Thyroid gland (tissue), 4 donors: Measurements from ENCODE around the gene PARD3B. TPM values are rescaled to one million over a fixed set of nuclear protein-coding genes. Genes with fewer than 3 reads are reported as not detected.
A peak's percentile ranks its signal among the peaks of the same experiment; 100 is the strongest.

Experiments used
- DNase-seq, 2 donors: peaks; one replicate each; pipeline ENCODE4 v3.0.0-alpha.2; 2019
- H3K27ac ChIP-seq, 3 donors: fragments of 200-600 bp; sonication (generic); 1 replicate in 2 of 3; 2 replicates in 1 of 3; pipeline ENCODE4 v1.5.1; 2016 to 2019; ENCODE audit warnings: mild to moderate bottlenecking in 1 of 3, moderate library complexity in 1 of 3
- H3K27me3 ChIP-seq: fragments of 200-600 bp; sonication (generic); one replicate; pipeline ENCODE4 v1.5.1; 2019
- H3K36me3 ChIP-seq, 2 donors: fragments of 200-600 bp; sonication (generic); one replicate each; pipeline ENCODE4 v1.5.1; 2016 to 2019
- H3K4me1 ChIP-seq, 2 donors: fragments of 200-600 bp; sonication (generic); one replicate each; pipeline ENCODE4 v1.5.1; 2017 to 2019
- H3K4me3 ChIP-seq, 3 donors: fragments of 200-600 bp; sonication (generic); replicated peaks in 1 of 3; 1 replicate in 2 of 3; 2 replicates in 1 of 3; pipeline ENCODE4 v1.5.1; 2016; ENCODE audit warnings: mild to moderate bottlenecking in 1 of 3
- H3K9me3 ChIP-seq: fragments of 200-600 bp; sonication (generic); one replicate; pipeline ENCODE4 v1.5.1; 2017
- POLR2A ChIP-seq, 2 donors: fragments of 450-650 bp; IDR thresholded peaks; one replicate each; pipeline ENCODE4 v1.6.1; 2017; ENCODE audit warnings: antibody characterized with exemption in 2 of 2, mild to moderate bottlenecking in 2 of 2, moderate library complexity in 1 of 2
- WGBS, 2 donors: methylation state at CpG; one replicate each; pipeline ENCODE4 v1.1.5; 2017; 5-methylcytosine and 5-hydroxymethylcytosine counted together
- intact Hi-C: fragments of 100-400 bp; cut with DNase I; formaldehyde crosslinking; loops from one replicate; pipeline ENCODE4 v1.15.1; 2023
- total RNA-seq, 4 donors: library from RNA; depleted of rRNA; stranded (reverse); fragments of >200 nt; gene quantifications; one replicate each; pipeline ENCODE4 v1.2.3, GENCODE V29; 2016
- TF ChIP-seq, protein P1 (sequence below), 6 experiments: fragments of 200-600 bp in 3 of 6; fragments of 450-650 bp in 3 of 6; sonication (generic) in 3 of 6; IDR thresholded peaks; one replicate each; pipeline ENCODE4 v1.5.1; 2016 to 2019; ENCODE audit warnings: antibody characterized with exemption in 6 of 6, mild to moderate bottlenecking in 2 of 6, inconsistent platforms in 1 of 6, moderate library complexity in 1 of 6

PARD3B gene
- total RNA-seq, 4 donors from 2014 or later: 27.0 to 43.4 (median 34.6) TPM

DNA sequence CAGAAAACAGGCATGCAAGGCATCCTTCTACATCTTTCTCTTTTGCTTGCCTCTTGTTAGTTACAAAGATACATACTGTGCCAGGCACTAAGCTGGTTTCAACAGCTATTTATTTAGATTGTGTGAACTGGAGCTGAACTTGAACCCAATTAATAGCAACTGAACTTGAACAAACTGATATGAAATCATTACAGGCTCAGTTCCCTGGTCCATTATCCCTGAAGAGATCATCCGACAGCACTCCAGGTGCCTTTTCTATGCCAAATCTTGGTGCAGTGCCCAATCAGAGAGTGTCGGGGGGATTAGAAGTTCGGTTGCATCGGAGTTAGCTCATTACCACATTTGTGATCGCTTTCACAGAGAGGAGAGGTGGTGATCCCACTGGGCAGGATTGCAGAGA, 477.6 kb downstream of the PARD3B start:
- no peak for DNase-seq
- Histone ChIP-seq H3K36me3 (no peaks in the 10 kb centered on the region), H3K4me1 (no peaks in the 10 kb centered on the region), H3K27ac (no peak overlapping the region), H3K27me3 (no peaks in the 10 kb centered on the region), H3K4me3 (no peak overlapping the region), H3K9me3 (no peaks in the 10 kb centered on the region)
- TF ChIP-seq POLR2A (IDR thresholded peaks at IDR 0.05): no peak
- TF ChIP-seq, protein P1, sequence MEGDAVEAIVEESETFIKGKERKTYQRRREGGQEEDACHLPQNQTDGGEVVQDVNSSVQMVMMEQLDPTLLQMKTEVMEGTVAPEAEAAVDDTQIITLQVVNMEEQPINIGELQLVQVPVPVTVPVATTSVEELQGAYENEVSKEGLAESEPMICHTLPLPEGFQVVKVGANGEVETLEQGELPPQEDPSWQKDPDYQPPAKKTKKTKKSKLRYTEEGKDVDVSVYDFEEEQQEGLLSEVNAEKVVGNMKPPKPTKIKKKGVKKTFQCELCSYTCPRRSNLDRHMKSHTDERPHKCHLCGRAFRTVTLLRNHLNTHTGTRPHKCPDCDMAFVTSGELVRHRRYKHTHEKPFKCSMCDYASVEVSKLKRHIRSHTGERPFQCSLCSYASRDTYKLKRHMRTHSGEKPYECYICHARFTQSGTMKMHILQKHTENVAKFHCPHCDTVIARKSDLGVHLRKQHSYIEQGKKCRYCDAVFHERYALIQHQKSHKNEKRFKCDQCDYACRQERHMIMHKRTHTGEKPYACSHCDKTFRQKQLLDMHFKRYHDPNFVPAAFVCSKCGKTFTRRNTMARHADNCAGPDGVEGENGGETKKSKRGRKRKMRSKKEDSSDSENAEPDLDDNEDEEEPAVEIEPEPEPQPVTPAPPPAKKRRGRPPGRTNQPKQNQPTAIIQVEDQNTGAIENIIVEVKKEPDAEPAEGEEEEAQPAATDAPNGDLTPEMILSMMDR (IDR thresholded peaks at IDR 0.05): no peak
- WGBS, 2 donors: 94% methylated on average over 5 of the region's 5 CpGs
- intact Hi-C loops: no loop called here

DNA sequence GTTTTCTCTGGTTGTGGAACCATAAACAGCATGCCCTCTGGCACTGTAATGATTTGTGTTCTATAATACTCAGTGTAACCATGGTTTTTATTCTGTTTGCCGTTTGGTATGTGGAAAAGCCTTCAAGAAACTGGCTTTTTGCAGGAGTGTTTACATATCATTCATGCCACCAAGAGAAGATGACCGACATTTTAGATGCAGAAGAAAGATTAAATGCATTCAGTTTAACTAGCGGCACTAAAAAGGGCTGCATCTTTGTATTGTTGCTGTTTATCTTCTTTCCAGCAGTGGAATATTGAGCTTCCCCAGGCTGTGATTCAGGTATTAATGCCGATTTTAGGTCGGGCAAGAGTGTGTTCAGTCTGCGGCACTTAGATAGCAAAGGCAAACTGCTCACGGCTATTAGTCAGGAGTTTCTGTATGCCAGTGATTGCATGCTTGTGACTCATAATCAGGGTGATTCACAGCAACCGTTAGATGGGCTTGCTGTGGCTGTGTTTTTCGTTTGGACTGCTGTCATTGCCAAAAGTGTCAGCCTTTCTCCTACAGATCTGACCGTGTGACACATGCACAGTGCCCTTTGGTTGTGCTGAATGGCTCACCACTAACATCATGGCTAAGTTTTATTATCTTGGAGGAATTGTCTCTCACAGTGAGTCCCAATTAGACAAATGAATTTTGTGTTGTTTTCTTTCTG, 479.7 kb downstream of the PARD3B start:
- Histone ChIP-seq H3K27ac (no peak overlapping the region), H3K4me3 (no peak overlapping the region), H3K4me1 (no peaks in the 10 kb centered on the region), H3K9me3 (no peaks in the 10 kb centered on the region), H3K36me3 (no peaks in the 10 kb centered on the region), H3K27me3 (no peaks in the 10 kb centered on the region)
- TF ChIP-seq, protein P1 (IDR thresholded peaks at IDR 0.05): no peak
- no peak for TF ChIP-seq POLR2A (IDR thresholded peaks at IDR 0.05)
- 56 to 77% methylated on average over 10 of the region's 10 CpGs for WGBS, 2 donors
- peak; percentile 4 to 9 for DNase-seq
- intact Hi-C loops: no loop called here

DNA sequence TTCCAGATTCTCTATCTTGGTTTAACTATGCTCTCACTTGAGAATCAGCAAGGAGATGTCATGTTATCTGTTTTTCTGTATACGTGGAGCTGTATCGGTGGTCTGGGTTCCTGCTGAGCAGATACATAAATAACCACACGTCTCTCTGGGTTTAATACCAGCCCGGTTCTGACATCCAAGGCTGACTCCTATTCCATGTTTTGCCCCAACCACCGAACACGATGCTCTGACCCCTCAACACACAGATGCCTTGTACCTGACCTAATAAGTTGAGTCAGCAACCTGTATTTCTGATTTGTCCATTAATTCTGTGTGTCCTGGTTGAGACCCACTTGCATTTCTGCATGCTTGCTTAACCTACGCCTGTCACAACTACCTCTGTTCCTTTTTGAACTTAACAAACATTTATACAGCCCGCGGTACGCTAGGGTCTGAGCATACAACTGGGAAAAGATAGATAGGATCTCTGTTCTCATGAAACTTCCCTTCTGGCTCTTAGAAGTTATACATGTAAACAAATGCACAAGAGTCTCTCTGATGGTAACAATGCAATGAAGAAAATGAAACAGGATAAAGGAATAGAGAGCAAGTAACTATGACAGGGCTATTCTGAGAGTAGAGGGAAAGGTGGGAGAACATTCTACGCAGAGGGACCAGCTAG, 480.4 kb downstream of the PARD3B start:
- no peaks in the 10 kb centered on the region for H3K27me3 ChIP-seq
- intact Hi-C loops: no loop called here
- H3K27ac ChIP-seq: no peak overlapping the region
- WGBS, 2 donors: 86% methylated on average over 11 of the region's 11 CpGs
- H3K4me1 ChIP-seq: no peaks in the 10 kb centered on the region
- no peaks in the 10 kb centered on the region for H3K9me3 ChIP-seq
- no peak overlapping the region for H3K4me3 ChIP-seq
- no peak for DNase-seq
- TF ChIP-seq, protein P1 (IDR thresholded peaks at IDR 0.05): no peak
- no peak for TF ChIP-seq POLR2A (IDR thresholded peaks at IDR 0.05)
- H3K36me3 ChIP-seq: no peaks in the 10 kb centered on the region

DNA sequence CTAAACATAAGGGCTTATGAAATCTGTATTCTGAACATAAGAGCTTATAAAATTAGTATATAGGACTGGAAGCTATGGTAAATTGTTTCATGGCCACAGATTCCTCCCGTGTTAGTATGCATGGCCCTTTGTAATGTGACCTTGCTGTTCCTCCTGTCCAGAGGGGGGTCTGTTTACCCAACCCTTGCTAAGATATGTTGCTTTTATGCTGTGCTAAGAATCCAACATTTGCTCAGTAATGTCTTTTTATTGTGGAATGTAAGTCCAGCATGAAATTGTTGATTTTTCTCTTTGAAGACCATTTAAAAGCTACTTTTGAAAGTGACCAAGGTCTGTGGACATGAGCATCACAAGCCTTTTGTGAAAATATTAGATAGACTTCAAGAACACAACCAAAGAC, 485.4 kb downstream of the PARD3B start:
- intact Hi-C loops: no loop called here

More for the DNA sequence above, 485.4 kb downstream of the PARD3B start:
- no peak overlapping the region for H3K27ac ChIP-seq
- H3K4me3 ChIP-seq: no peak overlapping the region
- no peaks in the 10 kb centered on the region for H3K9me3 ChIP-seq
- DNase-seq: no peak
- no peak for TF ChIP-seq POLR2A (IDR thresholded peaks at IDR 0.05)
- TF ChIP-seq, protein P1 (IDR thresholded peaks at IDR 0.05): no peak
- H3K36me3 ChIP-seq: no peaks in the 10 kb centered on the region
- no peaks in the 10 kb centered on the region for H3K4me1 ChIP-seq
- H3K27me3 ChIP-seq: no peaks in the 10 kb centered on the region
- 86 to 89% methylated on average over 1 of the region's 1 CpG for WGBS, 2 donors
